ENCODE measurements around the gene ZSCAN18.

ZSCAN18 gene

DNA sequence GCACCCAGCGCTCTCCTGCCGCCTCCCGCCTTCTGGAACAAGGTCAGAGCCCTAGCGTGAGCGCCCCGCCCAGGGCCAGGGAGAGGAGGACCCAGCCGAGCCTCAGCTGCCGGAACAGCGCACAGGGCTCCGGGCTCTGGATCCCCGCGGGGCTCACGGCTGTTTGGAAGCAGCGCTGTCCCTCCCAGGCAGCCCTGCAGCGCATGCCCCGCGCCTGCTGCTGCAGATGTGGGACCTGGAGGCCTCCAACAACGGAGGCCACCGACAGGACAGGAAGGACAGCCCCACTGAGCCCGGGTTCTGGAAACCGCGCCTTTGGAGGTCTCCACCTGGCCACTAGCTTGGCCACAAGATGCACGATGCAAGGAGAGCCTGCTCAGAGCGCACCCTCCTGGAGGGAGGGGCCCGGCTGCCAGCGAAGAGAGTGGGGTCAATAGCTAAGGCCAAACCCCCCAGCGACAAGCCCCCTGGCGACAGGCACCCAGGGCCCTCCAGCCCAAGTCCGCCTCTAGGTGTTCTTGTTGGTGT, 12.6 kb downstream of the ZSCAN18 start:
- DNase-seq = no peak

DNA sequence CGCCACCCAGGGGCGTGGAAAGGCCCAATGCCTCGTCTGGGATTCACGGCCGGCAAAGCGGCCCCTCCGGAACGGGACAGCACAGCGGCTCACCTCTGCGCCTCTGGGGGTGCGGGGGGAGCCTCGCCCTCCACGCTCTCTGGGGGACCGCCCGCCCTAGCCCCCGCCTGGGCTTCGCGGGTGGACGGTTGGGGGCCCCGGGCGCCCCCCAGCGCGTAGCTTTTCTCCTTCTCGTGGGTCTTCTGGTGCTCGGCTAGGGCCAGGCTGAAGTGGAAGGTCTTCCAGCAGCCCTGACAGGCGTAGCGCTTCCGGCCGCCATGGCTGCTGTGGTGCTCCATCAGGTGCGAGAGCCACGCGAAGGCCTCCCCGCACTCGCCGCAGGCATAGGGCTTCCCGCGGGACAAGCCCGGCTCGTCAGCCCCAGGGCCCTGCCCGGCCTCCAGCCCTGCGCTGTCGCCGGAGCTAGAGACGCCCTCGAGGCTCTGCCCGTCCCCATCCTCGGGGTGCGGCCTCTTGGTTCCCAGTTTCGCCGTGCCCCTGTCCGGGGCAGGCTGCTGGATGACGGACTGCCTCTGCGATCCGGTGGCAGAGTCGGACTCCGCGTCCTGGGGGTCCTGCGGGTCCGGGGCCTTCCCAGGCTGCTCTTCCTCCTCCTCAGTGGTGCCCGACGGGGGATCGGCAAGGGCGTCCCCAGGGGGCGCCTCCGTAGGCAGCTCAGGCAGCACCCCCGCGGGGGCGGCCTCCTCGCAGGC, 13.3 kb downstream of the ZSCAN18 start:
- DNase-seq = no peak

DNA sequence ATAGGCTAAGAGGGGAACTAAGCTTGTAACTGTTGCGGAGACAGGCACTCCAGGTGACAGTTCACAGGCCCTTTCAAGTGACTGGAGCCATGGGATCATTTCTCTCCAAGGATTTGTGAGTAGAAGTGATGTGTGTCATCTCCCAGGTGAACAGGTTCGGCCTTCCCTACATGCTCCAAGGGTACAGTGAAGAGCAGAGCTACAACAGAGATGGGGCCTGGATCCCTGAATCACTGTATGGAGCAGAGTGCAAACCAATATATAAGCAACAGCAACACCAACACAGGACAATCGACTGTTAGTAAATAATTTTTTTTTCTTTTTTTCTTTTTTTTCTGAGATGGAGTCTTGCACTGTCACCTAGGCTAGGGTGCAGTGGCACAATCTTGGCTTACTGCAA, 15.0 kb downstream of the ZSCAN18 start:
- DNase-seq = no peak

DNA sequence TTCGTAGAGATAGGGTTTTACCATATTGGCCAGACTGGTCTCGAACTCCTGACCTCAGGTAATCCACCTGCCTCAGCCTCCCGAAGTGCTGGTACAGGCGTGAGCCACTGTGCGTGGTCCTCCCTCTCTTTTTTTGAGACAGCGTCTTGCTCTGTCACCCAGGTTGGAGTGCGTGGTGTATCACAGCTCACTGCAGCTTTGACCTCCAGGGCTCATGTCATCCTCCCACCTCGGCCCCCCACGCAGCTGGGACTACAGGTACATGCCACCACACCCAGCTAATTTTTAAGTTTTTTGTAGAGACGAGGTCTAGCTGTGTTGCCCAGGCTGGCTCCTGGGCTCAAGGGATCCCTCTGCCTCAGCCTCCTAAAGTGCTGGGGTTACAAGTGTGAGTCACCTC, 18.2 kb downstream of the ZSCAN18 start:
- no peak for DNase-seq

DNA sequence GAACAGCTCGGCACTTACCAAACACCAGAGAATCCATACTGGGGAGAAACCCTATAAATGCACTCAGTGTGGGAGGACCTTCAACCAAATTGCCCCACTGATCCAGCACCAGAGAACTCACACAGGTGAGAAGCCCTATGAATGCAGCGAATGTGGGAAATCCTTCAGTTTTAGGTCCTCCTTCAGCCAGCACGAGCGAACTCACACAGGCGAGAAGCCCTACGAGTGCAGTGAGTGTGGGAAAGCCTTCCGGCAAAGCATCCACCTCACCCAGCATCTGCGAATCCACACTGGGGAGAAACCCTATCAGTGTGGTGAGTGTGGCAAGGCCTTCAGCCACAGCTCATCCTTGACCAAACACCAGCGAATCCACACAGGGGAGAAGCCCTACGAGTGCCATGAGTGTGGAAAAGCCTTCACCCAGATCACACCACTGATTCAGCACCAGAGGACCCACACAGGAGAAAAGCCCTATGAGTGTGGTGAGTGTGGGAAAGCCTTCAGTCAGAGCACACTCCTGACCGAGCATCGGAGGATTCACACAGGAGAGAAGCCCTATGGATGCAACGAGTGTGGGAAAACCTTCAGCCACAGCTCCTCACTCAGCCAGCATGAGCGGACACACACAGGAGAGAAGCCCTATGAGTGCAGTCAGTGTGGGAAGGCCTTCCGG, 30.7 kb downstream of the ZSCAN18 start:
- no peak for DNase-seq

DNA sequence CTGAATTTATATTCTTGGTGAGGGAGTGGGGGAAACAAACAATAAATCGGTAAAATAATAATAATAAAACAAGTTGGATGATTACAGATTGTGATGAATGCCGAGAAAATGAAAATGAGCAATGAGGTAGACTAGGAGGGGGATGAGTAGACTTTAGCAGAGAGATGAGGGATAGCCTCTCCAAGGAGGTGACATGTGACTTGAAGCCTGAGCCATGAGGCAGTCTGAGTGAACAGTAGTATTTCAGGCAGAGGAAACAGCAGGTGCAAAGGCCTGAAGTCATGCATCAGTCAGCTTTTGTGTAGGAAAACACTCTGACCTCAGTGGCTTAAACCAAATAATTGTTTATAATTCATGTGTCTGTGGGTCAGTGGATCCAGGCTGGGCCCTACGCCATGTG, 34.3 kb downstream of the ZSCAN18 start:
- DNase-seq = no peak

DNA sequence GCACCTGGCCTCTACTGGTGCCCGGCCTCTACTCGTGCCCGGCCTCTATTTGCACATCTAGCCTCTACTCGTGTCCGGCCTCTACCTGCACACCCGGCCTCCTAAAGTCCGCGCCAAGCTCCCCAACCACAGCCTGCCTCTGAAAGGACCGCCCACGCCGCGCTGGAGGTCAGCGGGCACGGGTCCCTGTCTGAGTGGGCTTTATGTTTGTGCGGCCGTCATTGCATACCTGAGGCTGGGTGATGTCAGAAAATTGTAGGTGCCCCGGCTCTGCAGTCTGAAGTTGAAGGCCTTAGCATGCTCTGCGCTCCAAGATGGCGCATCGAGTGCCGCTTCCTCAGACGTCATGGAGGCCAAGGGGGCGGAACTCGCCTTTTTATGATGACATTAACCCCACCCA, 37.8 kb downstream of the ZSCAN18 start:
- DNase-seq = no peak

DNA sequence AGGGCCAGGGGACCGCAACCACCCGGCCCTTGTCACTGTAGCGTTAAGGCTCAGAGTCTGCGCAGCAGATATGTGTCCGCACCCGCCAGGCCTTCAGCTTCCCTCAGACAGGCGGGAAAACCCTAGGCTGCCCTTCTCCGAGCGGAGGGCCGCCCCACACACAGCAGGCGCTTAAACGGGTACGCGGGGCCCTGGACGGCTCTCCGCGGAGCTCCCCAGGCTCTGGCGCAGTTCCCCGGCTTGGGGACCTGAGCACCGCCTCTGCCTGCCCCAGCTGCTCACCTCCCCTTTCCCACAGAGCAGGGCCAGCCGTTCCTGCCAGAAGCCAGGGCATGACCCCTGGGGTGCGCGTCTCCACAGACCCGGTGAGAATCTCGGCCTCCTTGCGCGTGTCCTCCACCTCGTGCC, 38.4 kb downstream of the ZSCAN18 start:
- no peak for DNase-seq

DNA sequence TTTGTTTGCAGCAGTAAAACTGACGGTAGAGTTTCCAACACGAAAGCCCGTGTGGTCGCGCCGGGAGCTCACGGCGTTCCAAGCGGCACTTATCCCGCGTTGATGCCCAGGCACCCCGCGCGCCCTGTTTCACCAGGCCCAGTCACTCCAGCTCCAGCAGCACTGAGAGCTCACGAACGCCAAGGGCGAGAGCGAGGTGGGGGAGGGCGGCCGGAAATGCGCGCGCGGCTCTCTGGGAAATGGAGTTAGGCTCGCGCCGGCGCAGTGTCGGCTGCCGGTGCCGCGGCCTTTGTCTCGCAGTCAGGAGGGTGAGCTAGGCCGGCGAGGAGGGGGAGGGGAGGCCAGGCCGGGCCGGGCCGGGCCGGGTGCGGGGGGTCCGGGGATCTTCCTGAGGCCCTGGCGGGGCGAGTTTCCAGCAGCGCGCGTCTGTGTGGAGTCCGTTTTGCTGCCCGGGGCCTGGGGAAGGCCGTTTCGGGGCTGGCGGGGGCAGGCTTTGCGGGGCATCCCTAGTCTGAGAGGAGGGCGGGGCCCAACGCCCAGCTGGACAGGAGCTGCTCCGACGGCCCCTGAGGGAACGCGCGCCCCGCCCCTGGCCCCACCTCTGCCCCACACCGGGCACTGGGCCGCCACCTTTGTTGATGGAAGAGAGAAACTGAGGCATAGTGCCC, 38.9 kb downstream of the ZSCAN18 start, which contains the start of gene ZNF135:
Gene ZNF135 (plus strand): TSS at position 280 of the 668 bp plus-strand sequence. CDS start 721 bp downstream, outside the sequence.
- DNase-seq = peak; percentile 75

DNA sequence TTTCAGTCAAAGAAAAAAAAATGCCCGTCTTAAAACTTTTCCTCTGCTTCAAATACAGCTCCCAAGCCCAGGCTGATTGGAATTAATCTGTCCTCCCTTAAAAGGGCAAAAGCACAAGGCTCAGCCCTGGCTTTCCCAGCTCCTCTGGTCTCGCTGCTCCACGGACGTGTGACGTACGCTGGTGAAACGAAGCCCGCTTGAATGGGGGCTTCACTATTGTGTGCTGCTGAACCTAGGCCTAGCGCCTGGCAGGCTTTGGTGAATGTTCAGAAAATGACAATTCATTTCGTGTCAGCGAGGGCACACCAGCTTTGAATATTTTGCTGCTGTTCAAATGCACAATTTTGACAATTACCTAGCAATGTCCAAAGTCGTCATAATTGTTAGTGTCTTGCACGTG, 39.6 kb downstream of the ZSCAN18 start:
- DNase-seq = no peak

DNA sequence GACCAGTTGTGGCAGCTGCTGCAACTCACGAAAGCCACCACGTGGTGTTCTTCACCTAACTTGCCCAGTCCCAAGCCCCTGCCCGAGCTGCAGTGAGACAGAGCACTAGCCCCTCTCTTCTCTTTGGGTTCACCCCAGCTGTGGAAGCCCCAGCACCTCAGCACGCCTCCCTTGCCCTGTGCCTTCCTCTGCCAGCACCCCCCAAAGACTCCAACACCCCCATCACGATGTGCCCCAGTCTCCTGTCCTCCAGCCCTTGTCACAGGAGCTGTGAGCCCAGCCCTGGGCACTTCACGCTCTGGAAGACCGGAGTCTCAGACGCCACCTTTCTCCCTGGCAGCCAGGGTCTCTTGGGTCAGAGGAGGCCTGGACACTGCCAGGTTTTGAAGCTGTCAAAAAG, 41.2 kb downstream of the ZSCAN18 start:
- no peak for DNase-seq

DNA sequence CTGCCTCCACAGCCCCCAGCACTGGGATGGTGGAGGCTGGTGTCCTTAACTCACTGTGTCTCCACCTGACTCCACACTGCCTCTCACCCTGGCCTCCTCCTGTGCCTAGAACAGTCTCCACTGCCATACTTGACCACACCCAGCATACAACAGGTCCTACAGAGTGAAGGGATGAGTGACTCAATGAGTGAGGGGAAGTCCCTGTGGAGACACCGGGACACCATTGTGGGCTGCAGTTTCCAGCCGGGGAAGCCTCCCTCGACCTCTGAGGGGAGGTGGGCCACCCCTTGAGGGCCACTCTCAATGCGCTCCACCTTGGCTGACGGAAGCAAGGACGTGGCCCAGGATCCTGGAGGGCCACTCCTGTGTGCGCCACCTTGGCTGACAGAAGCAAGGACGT, 41.8 kb downstream of the ZSCAN18 start:
- no peak for DNase-seq

DNA sequence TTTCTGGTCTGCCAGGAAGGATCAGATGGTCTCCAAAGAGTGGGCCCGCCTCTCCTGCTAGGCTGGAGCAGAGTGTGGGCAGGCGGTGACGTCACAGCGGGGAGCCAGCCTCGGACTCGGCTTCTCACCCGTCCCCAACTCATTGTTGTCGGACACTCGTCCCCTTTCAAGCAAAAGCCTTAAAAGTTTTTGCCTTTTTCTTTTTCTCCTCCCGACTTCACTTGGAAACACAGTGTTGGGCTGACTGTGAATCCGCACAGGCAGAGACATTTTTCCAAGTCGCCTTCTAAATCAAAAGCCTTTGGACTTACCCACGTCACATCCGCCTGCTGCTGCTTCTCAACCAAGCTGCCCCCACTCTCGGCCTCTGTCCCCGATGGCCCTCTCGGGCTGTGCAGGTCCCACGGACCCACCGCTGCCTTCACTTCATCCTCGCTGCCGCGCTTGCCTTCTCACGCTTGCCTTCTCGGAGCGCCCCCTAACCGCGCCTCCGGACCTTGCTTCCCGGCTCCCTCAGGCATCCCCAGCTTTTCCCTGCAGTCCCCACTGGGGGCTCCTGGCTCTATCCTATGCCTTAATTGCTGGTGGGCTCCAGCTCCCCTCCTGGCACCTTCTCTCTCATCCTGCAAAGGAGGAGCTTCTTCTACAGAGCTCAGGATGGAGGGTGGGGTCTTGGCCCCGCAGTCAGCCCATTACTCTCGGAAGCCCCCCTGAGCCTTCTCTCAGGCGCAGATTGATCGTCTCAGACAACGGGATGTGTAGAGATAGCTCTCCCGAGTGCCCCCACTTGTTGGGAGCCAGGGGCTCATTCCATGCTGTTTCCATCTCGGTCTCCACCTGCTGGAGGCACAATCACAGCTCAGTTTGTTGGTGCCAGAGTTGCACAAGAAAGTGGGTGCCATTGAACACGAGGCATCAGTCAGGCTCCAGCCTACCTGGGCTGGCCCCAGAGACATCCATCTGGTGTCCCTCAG, 42.8 kb downstream of the ZSCAN18 start:
- DNase-seq = no peak

DNA sequence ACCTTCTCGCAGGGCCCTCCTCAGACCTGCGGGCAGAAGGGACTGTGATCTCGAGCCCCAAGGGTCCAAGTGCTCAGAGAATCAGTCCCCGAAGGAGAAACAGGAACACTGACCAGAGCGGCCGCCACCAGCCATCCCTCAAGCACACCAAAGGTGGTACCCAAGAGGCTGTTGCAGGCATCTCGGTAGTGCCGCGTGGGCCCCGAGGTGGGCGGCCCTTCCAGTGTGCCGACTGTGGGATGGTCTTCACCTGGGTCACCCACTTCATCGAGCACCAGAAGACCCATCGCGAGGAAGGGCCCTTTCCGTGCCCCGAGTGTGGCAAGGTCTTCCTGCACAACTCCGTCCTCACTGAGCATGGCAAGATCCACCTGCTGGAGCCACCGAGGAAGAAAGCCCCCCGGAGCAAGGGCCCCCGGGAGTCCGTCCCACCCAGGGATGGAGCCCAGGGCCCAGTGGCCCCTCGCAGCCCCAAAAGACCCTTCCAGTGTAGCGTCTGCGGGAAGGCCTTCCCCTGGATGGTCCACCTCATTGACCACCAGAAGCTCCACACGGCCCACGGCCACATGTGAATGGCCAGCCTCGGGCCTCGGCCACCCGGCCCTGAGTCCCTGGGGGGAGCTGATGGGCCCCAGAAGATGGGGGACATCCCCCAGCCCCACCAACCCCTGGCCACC, 44.4 kb downstream of the ZSCAN18 start:
- no peak for DNase-seq

DNA sequence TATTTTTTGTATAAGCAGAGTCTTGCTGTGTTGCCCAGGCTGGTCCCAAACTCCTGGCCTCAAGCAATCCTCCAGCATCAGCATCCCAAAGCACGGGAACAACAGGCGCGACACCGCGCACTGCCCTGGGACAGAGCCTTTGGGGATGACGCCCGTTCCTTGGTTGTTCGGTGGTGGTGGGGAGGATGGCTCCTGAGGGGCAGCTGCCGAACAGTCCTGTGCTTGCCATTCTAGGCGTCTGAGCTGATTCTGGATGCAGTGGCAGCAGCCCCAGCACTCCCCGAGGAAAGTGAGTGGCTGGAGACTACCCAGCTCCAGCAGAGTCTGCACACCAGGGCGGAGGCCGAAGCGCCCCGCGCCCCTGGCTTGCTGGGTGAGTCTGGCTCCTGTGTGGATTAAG, 45.8 kb downstream of the ZSCAN18 start:
- DNase-seq = no peak

DNA sequence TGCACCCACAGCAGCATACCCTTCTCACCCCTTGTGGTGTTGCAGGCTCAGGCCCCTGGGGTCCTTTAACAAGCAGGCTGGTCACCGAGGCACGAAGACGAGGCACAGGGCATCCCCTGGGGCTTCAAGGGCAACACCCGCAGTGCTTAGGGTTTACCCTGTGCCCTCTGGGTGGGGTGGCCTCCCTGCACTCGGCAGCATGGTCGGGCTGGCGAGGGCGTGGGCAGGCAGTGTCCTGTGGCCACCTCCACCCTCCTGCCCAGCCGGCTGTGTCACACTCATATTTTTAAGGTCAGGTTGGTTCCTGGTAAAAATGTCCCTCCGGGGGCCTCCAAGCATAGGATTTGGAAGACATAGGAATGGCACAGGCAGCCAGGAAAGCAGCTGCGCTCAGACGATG, 50.4 kb downstream of the ZSCAN18 start:
- DNase-seq = no peak

DNA sequence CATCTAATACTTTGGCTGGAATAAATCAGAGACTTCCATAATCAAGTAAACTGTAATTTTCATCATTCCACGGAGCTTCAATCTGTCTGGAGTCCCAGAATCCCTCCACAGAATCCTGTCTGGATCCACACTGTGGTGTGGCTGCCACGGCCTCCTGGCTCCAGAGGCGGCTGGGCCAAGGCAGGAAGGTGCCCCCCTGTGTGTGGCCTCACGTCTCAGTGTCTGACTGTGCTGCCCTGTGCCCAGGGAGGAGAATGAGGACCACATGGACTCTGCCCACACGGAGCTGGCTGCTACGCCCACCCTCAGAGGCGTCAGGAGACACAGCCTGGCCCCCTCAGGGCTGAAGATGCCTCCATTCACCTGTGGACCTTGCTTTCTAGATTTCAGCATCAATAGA, 51.2 kb downstream of the ZSCAN18 start:
- DNase-seq = no peak

DNA sequence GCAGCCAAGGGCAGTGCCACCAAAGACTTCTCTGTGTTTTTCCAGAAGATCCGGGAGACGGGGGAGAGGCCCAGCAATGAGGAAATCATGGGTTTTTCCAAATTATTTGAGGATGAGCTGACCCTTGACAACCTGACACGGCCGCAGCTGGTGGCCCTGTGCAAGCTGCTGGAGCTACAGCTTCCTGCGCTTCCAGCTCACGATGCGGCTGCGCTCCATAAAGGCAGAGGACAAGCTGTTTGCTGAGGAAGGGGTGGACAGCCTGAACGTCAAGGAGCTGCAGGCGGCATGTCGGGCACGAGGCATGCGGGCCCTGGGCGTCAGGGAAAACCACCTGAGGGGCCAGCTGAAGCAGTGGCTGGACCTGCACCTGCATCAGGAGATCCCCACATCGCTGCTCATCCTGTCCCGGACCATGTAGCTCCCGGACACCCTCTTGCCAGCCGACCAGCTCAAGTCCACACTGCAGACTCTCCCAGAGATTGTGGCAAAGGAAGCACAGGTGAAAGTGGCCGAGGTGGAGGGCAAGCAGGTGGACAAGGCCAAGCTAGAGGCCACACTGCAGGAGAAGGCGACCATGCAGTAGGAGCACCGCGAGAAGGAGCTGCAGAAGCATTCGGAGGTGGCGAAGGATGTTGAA, 52.5 kb downstream of the ZSCAN18 start:
- DNase-seq = no peak

DNA sequence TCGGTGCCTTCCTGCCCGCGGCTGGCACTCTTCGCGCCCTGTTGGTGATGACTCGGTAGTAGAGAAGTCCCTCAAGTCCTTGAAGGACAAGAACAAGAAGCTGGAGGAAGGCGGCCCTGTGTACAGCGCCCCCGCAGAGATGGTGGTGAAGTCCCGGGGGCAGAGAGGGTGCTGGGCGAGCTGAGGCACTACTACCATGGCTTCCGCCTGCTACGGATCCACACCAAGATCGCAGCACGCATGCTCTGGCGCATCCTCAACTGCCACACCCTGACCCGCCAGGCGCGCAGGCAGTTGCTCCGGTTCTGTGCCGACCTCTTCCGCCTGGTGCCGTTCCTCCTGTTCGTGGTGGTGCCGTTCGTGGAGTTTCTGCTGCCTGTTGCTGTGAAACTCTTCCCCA, 53.1 kb downstream of the ZSCAN18 start:
- no peak for DNase-seq

DNA sequence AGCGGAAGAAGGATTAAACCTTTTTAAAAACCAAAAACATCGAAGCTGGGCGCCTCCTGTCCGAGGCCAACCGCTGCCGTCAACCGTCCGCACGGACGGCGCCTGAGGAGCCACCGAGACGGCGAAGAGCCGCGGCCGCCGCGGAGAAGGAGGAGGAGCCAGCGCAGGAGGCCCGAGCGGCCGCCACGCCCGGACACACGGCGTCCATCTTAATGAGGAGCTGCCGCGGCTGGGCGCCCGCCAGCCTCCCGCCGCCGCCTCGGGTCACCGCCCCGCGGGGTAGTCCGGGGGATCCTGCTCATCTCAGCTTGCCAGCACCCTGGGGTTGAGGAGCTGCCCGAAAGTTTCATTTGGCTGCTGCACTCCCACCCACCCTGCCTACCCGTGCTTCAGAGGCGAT, 53.6 kb downstream of the ZSCAN18 start:
- no peak for DNase-seq

All from activated effector memory CD4-positive, alpha-beta T cell treated with anti-CD3 and anti-CD28 coated beads, Interleukin-2, amount 50 U/mL, for 16 hours (primary cell).